Mucosa of rectum (tissue), 2 donors: Measurements from ENCODE around the gene RXFP4.

Experiments used
- H3K27ac ChIP-seq, 2 donors: one replicate each; pipeline ENCODE4 v1.7.0; 2013; ENCODE audit warnings: inconsistent platforms in 2 of 2, low read depth in 2 of 2, low read length in 2 of 2
- H3K27me3 ChIP-seq, 2 donors: one replicate each; pipeline ENCODE4 v1.7.0; 2013; ENCODE audit warnings: low read length in 2 of 2; ENCODE audit not compliant: control insufficient read depth in 2 of 2, insufficient read depth in 2 of 2
- H3K36me3 ChIP-seq, 2 donors: one replicate each; pipeline ENCODE4 v1.7.0; 2013; ENCODE audit warnings: low read length in 2 of 2; ENCODE audit not compliant: control insufficient read depth in 2 of 2, insufficient read depth in 2 of 2
- H3K4me1 ChIP-seq, 2 donors: one replicate each; pipeline ENCODE4 v1.7.0; 2013; ENCODE audit warnings: low read length in 2 of 2, mild to moderate bottlenecking in 1 of 2; ENCODE audit not compliant: control insufficient read depth in 2 of 2, insufficient read depth in 2 of 2
- H3K4me3 ChIP-seq, 2 donors: one replicate each; pipeline ENCODE4 v1.7.0; 2013; ENCODE audit warnings: low read length in 2 of 2
- H3K9ac ChIP-seq, 2 donors: one replicate each; pipeline ENCODE4 v1.7.0; 2013; ENCODE audit warnings: low read length in 2 of 2, low read depth in 1 of 2, mild to moderate bottlenecking in 1 of 2
- H3K9me3 ChIP-seq, 2 donors: one replicate each; pipeline ENCODE4 v1.7.0; 2013; ENCODE audit warnings: low read length in 2 of 2; ENCODE audit not compliant: control insufficient read depth in 2 of 2
- donor health status: healthy.
- donor health status: Normal muscosa, but diverticular disease.

Gene RXFP4

GRCh38 chr1:155904261-155904660, 37.2 kb upstream of the RXFP4 start:
- H3K9me3 ChIP-seq = no peaks in the 10 kb centered on the region
- no peak overlapping the region for H3K4me3 ChIP-seq
- no peak overlapping the region for H3K9ac ChIP-seq
- H3K36me3 ChIP-seq = peaks cover 46 to 53% of the 10 kb centered on the region in 2 donors
- H3K4me1 ChIP-seq = no peaks in the 10 kb centered on the region
- H3K27me3 ChIP-seq = no peaks in the 10 kb centered on the region
- H3K27ac ChIP-seq = no peak overlapping the region

DNA sequence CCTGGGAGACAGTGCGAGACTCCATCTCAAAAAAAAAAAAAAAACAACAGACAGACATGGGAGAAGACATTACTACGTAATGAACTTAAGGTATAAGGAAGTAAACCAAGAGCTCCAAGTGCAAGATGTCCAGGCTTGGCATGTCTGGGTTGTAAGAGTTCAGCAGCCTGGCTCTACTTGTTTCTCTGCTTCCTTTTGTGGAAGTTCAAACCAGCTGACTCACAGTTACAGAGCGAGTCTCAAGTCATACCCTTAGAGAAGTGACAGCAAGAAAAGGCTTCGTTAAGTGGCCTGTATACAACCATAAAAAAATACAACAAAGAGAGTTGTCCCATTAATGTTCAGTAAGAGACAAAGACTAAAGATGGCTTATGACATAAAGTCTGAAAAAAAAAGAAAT, 31.5 kb upstream of the RXFP4 start:
- H3K9me3 ChIP-seq = no peaks in the 10 kb centered on the region
- no peak overlapping the region for H3K9ac ChIP-seq
- H3K27ac ChIP-seq = peak overlapping the region; percentile 88 to 89
- H3K27me3 ChIP-seq = no peaks in the 10 kb centered on the region
- H3K4me3 ChIP-seq = peak overlapping the region; percentile 88 to 92
- peaks cover 3 to 10% of the 10 kb centered on the region in 2 donors for H3K4me1 ChIP-seq
- peaks cover 21 to 32% of the 10 kb centered on the region in 2 donors for H3K36me3 ChIP-seq

- peak overlapping the region; percentile 88 to 92 for H3K4me3 ChIP-seq
- H3K27me3 ChIP-seq = no peaks in the 10 kb centered on the region
- H3K4me1 ChIP-seq = peaks cover 3 to 10% of the 10 kb centered on the region in 2 donors
- no peaks in the 10 kb centered on the region for H3K9me3 ChIP-seq
- H3K36me3 ChIP-seq = peaks cover 15 to 34% of the 10 kb centered on the region in 2 donors
- H3K27ac ChIP-seq = peak overlapping the region; percentile 88 to 89
- peak overlapping the region; percentile 73 to 79 for H3K9ac ChIP-seq
Measured at GRCh38 chr1:155910621-155911121, 30.8 kb upstream of the RXFP4 start.

GRCh38 chr1:155911156-155912055, 30.0 kb upstream of the RXFP4 start, which contains the start of gene RIT1:
RIT1 (minus strand) TSS chr1:155911349; CDS start chr1:155910761, 588 bp downstream.
- Histone ChIP-seq H3K9ac (peak within 1 kb of the TSS; percentile 73 to 79), H3K27me3 (no peaks in the 10 kb centered on the region), H3K9me3 (no peaks in the 10 kb centered on the region), H3K4me1 (peaks cover 3 to 10% of the 10 kb centered on the region in 2 donors), H3K36me3 (peaks cover 22 to 42% of the 10 kb centered on the region in 2 donors), H3K27ac (peak within 1 kb of the TSS; percentile 88 to 89), H3K4me3 (peak within 1 kb of the TSS; percentile 88 to 92)

DNA sequence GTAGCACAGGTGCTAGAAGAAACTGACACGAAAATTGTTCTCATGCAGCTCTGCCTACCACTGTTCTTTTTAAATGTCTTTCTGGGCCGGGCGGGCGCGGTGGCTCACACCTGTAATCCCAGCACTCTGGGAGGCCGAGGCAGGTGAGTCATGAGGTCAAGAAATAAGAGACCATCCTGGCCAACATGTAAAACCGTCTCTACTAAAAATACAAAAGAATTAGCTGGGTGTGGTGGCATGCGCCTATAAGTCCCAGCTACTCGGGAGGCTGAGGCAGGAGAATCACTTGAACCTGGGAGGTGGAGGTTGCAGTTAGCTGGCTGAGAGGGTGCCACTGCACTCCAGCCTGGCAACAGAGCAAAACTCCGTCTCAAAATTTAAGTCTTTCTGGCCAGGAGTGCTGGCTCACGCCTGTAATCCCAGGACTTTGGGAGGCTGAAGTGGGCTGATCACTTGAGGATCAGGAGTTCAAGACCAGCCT, 29.3 kb upstream of the RXFP4 start:
- H3K27ac ChIP-seq = peak overlapping the region; percentile 88 to 89
- peak overlapping the region in 1 of 2 donors; percentile 88 for H3K4me3 ChIP-seq
- H3K36me3 ChIP-seq = peaks cover 29 to 46% of the 10 kb centered on the region in 2 donors
- no peaks in the 10 kb centered on the region for H3K9me3 ChIP-seq
- peaks cover 3 to 10% of the 10 kb centered on the region in 2 donors for H3K4me1 ChIP-seq
- peak overlapping the region; percentile 73 to 79 for H3K9ac ChIP-seq
- H3K27me3 ChIP-seq = no peaks in the 10 kb centered on the region

DNA sequence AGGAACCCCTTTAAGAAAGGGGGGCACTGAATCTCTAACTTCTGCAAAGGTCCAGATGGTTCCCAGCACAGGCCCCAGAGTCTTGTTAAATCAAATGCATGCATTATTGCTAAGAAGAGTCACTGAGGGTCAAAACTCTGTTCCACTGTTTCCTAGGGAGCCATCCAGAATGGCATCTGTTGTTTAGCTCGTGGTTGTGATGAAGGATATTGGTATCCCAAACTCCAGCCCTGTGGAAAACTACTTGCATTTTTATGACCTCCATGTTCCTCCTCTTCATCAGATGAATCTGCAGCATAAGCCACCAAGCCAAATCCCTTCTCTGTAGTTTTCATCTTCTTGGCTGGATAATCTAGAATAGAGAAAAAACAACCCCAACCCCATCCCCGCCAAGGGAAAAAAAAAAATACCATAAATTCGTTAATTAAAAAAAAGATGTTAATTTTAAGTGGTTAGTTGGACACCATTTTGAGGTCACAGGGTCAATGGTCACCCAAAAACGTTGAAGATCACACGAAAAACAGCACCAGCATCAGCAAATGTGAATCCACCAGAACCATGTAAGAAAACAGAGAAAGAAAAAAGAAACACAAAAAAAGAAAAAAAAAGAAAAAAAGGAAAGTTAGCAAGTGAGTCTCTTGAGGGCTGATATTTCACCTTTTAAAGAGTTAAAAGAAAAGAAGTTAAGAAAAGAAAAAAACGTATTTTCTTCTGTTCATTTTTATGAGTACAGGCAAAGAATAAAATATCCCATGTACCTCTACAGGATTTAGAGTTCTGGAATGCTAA, 27.3 kb upstream of the RXFP4 start:
- Histone ChIP-seq H3K9me3 (no peaks in the 10 kb centered on the region), H3K4me3 (no peak overlapping the region), H3K36me3 (peaks cover 46 to 56% of the 10 kb centered on the region in 2 donors), H3K27me3 (no peaks in the 10 kb centered on the region), H3K9ac (no peak overlapping the region), H3K27ac (no peak overlapping the region), H3K4me1 (peaks cover 3 to 10% of the 10 kb centered on the region in 2 donors)

GRCh38 chr1:155918660-155919059, 22.8 kb upstream of the RXFP4 start:
- no peak overlapping the region for H3K9ac ChIP-seq
- no peaks in the 10 kb centered on the region for H3K27me3 ChIP-seq
- no peak overlapping the region for H3K4me3 ChIP-seq
- H3K4me1 ChIP-seq = no peaks in the 10 kb centered on the region
- H3K27ac ChIP-seq = no peak overlapping the region
- H3K36me3 ChIP-seq = peaks cover 73 to 79% of the 10 kb centered on the region in 2 donors
- H3K9me3 ChIP-seq = no peaks in the 10 kb centered on the region

DNA sequence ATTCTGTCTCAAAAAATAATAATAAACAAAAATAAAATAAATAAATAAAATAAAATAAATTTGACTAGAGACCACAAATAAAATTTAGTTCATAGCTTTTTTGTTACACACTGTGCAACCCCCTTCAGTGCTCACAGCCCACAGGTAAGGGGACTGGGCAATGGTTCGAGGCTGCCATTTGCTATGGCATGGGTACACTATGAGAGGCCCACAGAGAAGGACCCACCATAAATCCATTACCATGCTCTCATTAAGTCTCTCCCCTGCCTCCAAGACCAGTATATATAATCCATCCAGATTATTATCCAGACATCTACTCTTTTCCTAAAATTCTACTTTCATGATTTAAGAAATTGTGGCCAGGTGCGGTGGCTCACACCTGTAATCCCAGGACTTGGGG, 21.6 kb upstream of the RXFP4 start:
- Histone ChIP-seq H3K9me3 (no peaks in the 10 kb centered on the region), H3K27me3 (no peaks in the 10 kb centered on the region), H3K4me3 (no peak overlapping the region), H3K4me1 (no peaks in the 10 kb centered on the region), H3K27ac (no peak overlapping the region), H3K9ac (no peak overlapping the region), H3K36me3 (peaks cover 66 to 78% of the 10 kb centered on the region in 2 donors)

- peaks cover 71 to 78% of the 10 kb centered on the region in 2 donors for H3K36me3 ChIP-seq
- H3K27me3 ChIP-seq = no peaks in the 10 kb centered on the region
- no peak overlapping the region for H3K27ac ChIP-seq
- H3K4me3 ChIP-seq = no peak overlapping the region
- no peaks in the 10 kb centered on the region for H3K4me1 ChIP-seq
- H3K9ac ChIP-seq = no peak overlapping the region
- H3K9me3 ChIP-seq = no peaks in the 10 kb centered on the region
Measured at GRCh38 chr1:155920717-155921116, 20.7 kb upstream of the RXFP4 start.
